ENCODE results near the gene ANXA6. TPM values are rescaled to one million over a fixed set of nuclear protein-coding genes. Genes with fewer than 3 reads are reported as not detected.

Gene ANXA6
- polyA plus RNA-seq, 1 donor (not counting 4 experiments of a cell fraction or from before 2014, with no cell fraction given) = 37.0 TPM

DNA sequence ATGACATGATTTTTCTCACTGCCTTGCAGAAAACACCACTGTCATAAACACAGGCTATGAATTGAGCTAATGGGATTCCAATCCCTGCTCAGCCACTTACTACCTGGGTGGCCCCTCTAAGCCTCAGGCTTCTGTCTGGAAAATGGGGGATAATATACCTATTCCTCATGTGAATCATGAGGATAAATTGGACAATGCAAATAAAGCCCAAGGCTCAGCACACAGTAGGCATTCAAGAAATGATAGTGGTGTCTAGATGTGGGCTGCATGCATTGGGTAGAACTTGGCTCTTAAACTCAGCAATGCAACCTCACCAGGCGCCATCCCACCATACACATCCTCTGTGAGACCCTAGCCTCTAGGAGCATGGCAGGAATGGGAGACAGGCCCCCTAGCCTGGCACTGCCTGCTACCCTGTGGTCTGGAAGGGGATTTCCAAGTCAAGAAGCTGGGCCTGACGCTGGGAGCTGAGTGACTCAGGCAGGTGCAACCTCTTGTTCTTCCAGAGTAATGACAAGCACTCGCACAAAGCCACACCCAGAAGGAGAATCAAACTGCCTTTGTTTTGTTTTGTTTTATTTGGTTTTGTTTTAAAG, 74.4 kb downstream of the ANXA6 start:
- no peak overlapping the region for H2AFZ ChIP-seq (ENCODE audit: control insufficient read depth, low read length)
- no peaks in the 10 kb centered on the region for H4K20me1 ChIP-seq (ENCODE audit: control insufficient read depth, extremely low read depth, insufficient read depth, low read length)
- peaks cover 6 to 8% of the 10 kb centered on the region in 2 experiments for H3K36me3 ChIP-seq (ENCODE audit: control insufficient read depth in 2 of 2, extremely low read depth in 1 of 2, insufficient read depth in 2 of 2, low read length in 2 of 2)
- H3K9me3 ChIP-seq (ENCODE audit: control insufficient read depth, low read depth, low read length) = no peaks in the 10 kb centered on the region
- peaks cover 46% of the 10 kb centered on the region for H3K79me2 ChIP-seq (ENCODE audit: control insufficient read depth, insufficient read depth, low read length)
- TF ChIP-seq, protein P1, sequence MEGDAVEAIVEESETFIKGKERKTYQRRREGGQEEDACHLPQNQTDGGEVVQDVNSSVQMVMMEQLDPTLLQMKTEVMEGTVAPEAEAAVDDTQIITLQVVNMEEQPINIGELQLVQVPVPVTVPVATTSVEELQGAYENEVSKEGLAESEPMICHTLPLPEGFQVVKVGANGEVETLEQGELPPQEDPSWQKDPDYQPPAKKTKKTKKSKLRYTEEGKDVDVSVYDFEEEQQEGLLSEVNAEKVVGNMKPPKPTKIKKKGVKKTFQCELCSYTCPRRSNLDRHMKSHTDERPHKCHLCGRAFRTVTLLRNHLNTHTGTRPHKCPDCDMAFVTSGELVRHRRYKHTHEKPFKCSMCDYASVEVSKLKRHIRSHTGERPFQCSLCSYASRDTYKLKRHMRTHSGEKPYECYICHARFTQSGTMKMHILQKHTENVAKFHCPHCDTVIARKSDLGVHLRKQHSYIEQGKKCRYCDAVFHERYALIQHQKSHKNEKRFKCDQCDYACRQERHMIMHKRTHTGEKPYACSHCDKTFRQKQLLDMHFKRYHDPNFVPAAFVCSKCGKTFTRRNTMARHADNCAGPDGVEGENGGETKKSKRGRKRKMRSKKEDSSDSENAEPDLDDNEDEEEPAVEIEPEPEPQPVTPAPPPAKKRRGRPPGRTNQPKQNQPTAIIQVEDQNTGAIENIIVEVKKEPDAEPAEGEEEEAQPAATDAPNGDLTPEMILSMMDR (optimal IDR thresholded peaks at IDR 0.05 in 1 of 3, IDR thresholded peaks at IDR 0.05 in 1 of 3, conservative IDR thresholded peaks at IDR 0.05 in 1 of 3; ENCODE audit: extremely low read depth in 1 of 3, insufficient read depth in 2 of 3, low read length in 3 of 3) = no peak
- no peak for TF ChIP-seq EZH2 (IDR thresholded peaks at IDR 0.05; ENCODE audit: low read length)
- H3K9me1 ChIP-seq (ENCODE audit: control insufficient read depth, extremely low read depth, insufficient read depth, low read length) = peaks cover 2% of the 10 kb centered on the region
- H3K27ac ChIP-seq (ENCODE audit: control insufficient read depth, insufficient read depth, low read length) = peak overlapping the region; percentile 99
- peak; percentile 79 for DNase-seq (ENCODE audit: low read depth, low spot score)
- no peak overlapping the region for H3K4me3 ChIP-seq (ENCODE audit: control insufficient read depth in 2 of 3, extremely low read depth in 1 of 3, insufficient read depth in 2 of 3, low read depth in 1 of 3, low read length in 3 of 3)
- peak; percentile 91 for FAIRE-seq
- H3K4me2 ChIP-seq (ENCODE audit: control insufficient read depth, extremely low read depth, insufficient read depth, low read depth, low read length) = peak overlapping the region; percentile 97
- dilution Hi-C loops (cut with MboI; ENCODE audit: extremely low pct_ligation_motif_present, low sequenced_read_pairs) = no loop called here
- peak overlapping the region; percentile 100 for H3K9ac ChIP-seq (ENCODE audit: control insufficient read depth, extremely low read depth, insufficient read depth, low read length)
- H3K27me3 ChIP-seq (ENCODE audit: control insufficient read depth, extremely low read depth, insufficient read depth, low read length) = no peaks in the 10 kb centered on the region
- H3K4me1 ChIP-seq (ENCODE audit: control insufficient read depth, extremely low read depth, insufficient read depth, low read length) = peaks cover 70% of the 10 kb centered on the region

DNA sequence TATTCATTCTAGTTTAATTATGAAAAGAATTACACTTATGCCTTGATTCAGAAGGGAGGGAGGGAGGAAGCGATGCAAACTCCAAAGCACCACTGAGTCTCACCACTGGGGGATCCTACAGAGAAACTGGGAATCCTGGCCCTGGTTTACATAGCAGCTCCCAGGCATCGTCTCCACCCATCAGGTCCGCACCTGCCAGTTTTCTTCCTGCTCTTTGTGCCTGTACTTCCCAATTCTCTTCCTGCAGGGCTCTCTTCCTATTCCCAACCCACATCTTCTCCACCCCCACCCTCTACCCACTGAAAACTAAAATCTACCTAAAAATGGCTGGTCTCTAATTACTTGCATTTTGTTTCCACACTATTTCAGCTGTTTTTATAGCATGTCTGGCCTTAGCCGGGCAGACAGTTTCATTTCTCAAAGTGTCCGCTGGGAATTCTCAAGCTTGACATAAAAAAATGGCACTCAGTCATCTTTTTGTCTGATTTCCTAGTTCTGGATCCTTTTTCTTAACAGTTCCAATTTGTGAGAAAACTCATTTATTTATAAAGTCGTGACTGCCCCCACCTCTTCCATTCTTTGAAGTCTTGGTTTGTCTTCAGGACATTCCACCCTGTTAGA, 75.2 kb downstream of the ANXA6 start:
- no peak for DNase-seq (ENCODE audit: low read depth, low spot score)
- Histone ChIP-seq H3K36me3 (ENCODE audit: control insufficient read depth in 2 of 2, extremely low read depth in 1 of 2, insufficient read depth in 2 of 2, low read length in 2 of 2) (peaks cover 7 to 12% of the 10 kb centered on the region in 2 experiments), H3K27ac (ENCODE audit: control insufficient read depth, insufficient read depth, low read length) (peak overlapping the region; percentile 99), H3K27me3 (ENCODE audit: control insufficient read depth, extremely low read depth, insufficient read depth, low read length) (no peaks in the 10 kb centered on the region), H3K4me3 (ENCODE audit: control insufficient read depth in 2 of 3, extremely low read depth in 1 of 3, insufficient read depth in 2 of 3, low read depth in 1 of 3, low read length in 3 of 3) (peak overlapping the region; percentile 80 to 91 (median 85)), H3K9ac (ENCODE audit: control insufficient read depth, extremely low read depth, insufficient read depth, low read length) (peak overlapping the region; percentile 100), H3K4me1 (ENCODE audit: control insufficient read depth, extremely low read depth, insufficient read depth, low read length) (peaks cover 73% of the 10 kb centered on the region), H4K20me1 (ENCODE audit: control insufficient read depth, extremely low read depth, insufficient read depth, low read length) (no peaks in the 10 kb centered on the region), H3K79me2 (ENCODE audit: control insufficient read depth, insufficient read depth, low read length) (peaks cover 54% of the 10 kb centered on the region), H3K9me3 (ENCODE audit: control insufficient read depth, low read depth, low read length) (no peaks in the 10 kb centered on the region), H3K9me1 (ENCODE audit: control insufficient read depth, extremely low read depth, insufficient read depth, low read length) (peaks cover 2% of the 10 kb centered on the region), H3K4me2 (ENCODE audit: control insufficient read depth, extremely low read depth, insufficient read depth, low read depth, low read length) (peak overlapping the region; percentile 97), H2AFZ (ENCODE audit: control insufficient read depth, low read length) (no peak overlapping the region)
- dilution Hi-C loops (cut with MboI; ENCODE audit: extremely low pct_ligation_motif_present, low sequenced_read_pairs) = no loop called here
- FAIRE-seq = peak; percentile 52
- TF ChIP-seq EZH2 (IDR thresholded peaks at IDR 0.05; ENCODE audit: low read length) = no peak
- TF ChIP-seq, protein P1 (optimal IDR thresholded peaks at IDR 0.05 in 1 of 3, IDR thresholded peaks at IDR 0.05 in 1 of 3, conservative IDR thresholded peaks at IDR 0.05 in 1 of 3; ENCODE audit: extremely low read depth in 1 of 3, insufficient read depth in 2 of 3, low read length in 3 of 3) = peak; percentile 22 to 66 (median 52)
